H9 (cell line): ENCODE results near the gene PCDHA1. TPM values are rescaled to one million over a fixed set of nuclear protein-coding genes. Genes with fewer than 3 reads are reported as not detected.

ENCODE experiments used
- DNase-seq: peaks from one replicate; pipeline ENCODE4 v3.0.0-alpha.2; 2017
- H2AFZ ChIP-seq: one replicate; pipeline ENCODE4 v1.6.1; 2013; ENCODE audit warnings: mild to moderate bottlenecking, low read length, control low read depth, moderate library complexity
- H2AK5ac ChIP-seq: 2 replicates; pipeline ENCODE4 v1.6.1; 2013; ENCODE audit warnings: low read length, control low read depth, mixed read lengths; ENCODE audit not compliant: insufficient read length
- H2BK120ac ChIP-seq: one replicate; pipeline ENCODE4 v1.6.1; 2013; ENCODE audit warnings: low read depth, mild to moderate bottlenecking, low read length, control low read depth, inconsistent platforms; ENCODE audit not compliant: poor library complexity, severe bottlenecking
- H2BK12ac ChIP-seq: 2 replicates; pipeline ENCODE4 v1.6.1; 2013; ENCODE audit warnings: low read length, control low read depth, mixed read lengths, low read depth; ENCODE audit not compliant: insufficient read length
- H2BK15ac ChIP-seq: 2 replicates; pipeline ENCODE4 v1.6.1; 2013; ENCODE audit warnings: low read depth, low read length, control low read depth
- H2BK20ac ChIP-seq: one replicate; pipeline ENCODE4 v1.6.1; 2013; ENCODE audit warnings: low read depth, mild to moderate bottlenecking, low read length, control low read depth, inconsistent platforms; ENCODE audit not compliant: poor library complexity, severe bottlenecking
- H2BK5ac ChIP-seq: 2 replicates; pipeline ENCODE4 v1.6.1; 2013; ENCODE audit warnings: low read length, control low read depth, mixed read lengths; ENCODE audit not compliant: insufficient read length
- H3K14ac ChIP-seq: 2 replicates; pipeline ENCODE4 v1.6.1; 2013; ENCODE audit warnings: low read length, control low read depth; ENCODE audit not compliant: insufficient read depth
- H3K18ac ChIP-seq: 2 replicates; pipeline ENCODE4 v1.6.1; 2013; ENCODE audit warnings: low read depth, mild to moderate bottlenecking, mixed read lengths, low read length, control low read depth; ENCODE audit not compliant: insufficient read length
- H3K23ac ChIP-seq: 2 replicates; pipeline ENCODE4 v1.6.1; 2013; ENCODE audit warnings: low read length, control low read depth, mixed read lengths, low read depth; ENCODE audit not compliant: insufficient read length
- H3K23me2 ChIP-seq: 2 replicates; pipeline ENCODE4 v1.6.1; 2013; ENCODE audit warnings: low read depth, mild to moderate bottlenecking, mixed read lengths, low read length, control low read depth; ENCODE audit not compliant: insufficient read length, poor library complexity, severe bottlenecking
- H3K27ac ChIP-seq: 2 replicates; pipeline ENCODE4 v1.5.1; 2013; ENCODE audit warnings: low read length, control low read depth, mixed read lengths, low read depth; ENCODE audit not compliant: insufficient read length
- H3K27me3 ChIP-seq: 2 replicates; pipeline ENCODE4 v1.6.1; 2013; ENCODE audit warnings: low read length, control low read depth, inconsistent platforms; ENCODE audit not compliant: insufficient read depth
- H3K4ac ChIP-seq: 2 replicates; pipeline ENCODE4 v1.6.1; 2013; ENCODE audit warnings: low read depth, mild to moderate bottlenecking, control low read depth, inconsistent platforms, low read length, moderate library complexity
- H3K4me1 ChIP-seq: 2 replicates; pipeline ENCODE4 v1.6.1; 2013; ENCODE audit warnings: low read length, control low read depth, inconsistent platforms; ENCODE audit not compliant: insufficient read depth
- H3K4me2 ChIP-seq: 2 replicates; pipeline ENCODE4 v1.6.1; 2013; ENCODE audit warnings: low read length, control low read depth, mixed read lengths; ENCODE audit not compliant: insufficient read length, insufficient read depth
- H3K56ac ChIP-seq: 2 replicates; pipeline ENCODE4 v1.6.1; 2013; ENCODE audit warnings: low read depth, mild to moderate bottlenecking, mixed read lengths, low read length, control low read depth; ENCODE audit not compliant: insufficient read length
- H3K79me1 ChIP-seq: 2 replicates; pipeline ENCODE4 v1.6.1; 2013; ENCODE audit warnings: low read depth, mild to moderate bottlenecking, moderate library complexity, low read length, control low read depth, inconsistent platforms; ENCODE audit not compliant: insufficient read depth, poor library complexity, severe bottlenecking
- H3K79me2 ChIP-seq: 2 replicates; pipeline ENCODE4 v1.6.1; 2013; ENCODE audit warnings: low read length, control low read depth, inconsistent platforms; ENCODE audit not compliant: insufficient read depth
- H3K9ac ChIP-seq: 2 replicates; pipeline ENCODE4 v1.6.1; 2013; ENCODE audit warnings: low read length, control low read depth, mixed read lengths; ENCODE audit not compliant: insufficient read length; ENCODE audit errors: extremely low read depth
- H3K9me3 ChIP-seq: one replicate; pipeline ENCODE4 v1.6.1; 2013; ENCODE audit warnings: low read depth, low read length, inconsistent platforms; ENCODE audit not compliant: control insufficient read depth
- H3T11ph ChIP-seq: one replicate; pipeline ENCODE4 v1.6.1; 2013; ENCODE audit warnings: mild to moderate bottlenecking, low read length, control low read depth, inconsistent platforms
- H4K20me1 ChIP-seq: one replicate; pipeline ENCODE4 v1.6.1; 2013; ENCODE audit not compliant: control insufficient read depth, insufficient read length, insufficient read depth
- H4K5ac ChIP-seq: 2 replicates; pipeline ENCODE4 v1.6.1; 2013; ENCODE audit warnings: low read depth, mild to moderate bottlenecking, mixed read lengths, low read length, control low read depth; ENCODE audit not compliant: insufficient read length
- H4K8ac ChIP-seq: replicated peaks from 2 replicates; pipeline ENCODE4 v1.6.1; 2013; ENCODE audit warnings: low read length, control low read depth, mixed read lengths, low read depth; ENCODE audit not compliant: insufficient read length
- H4K91ac ChIP-seq: 2 replicates; pipeline ENCODE4 v1.6.1; 2013; ENCODE audit warnings: low read depth, mild to moderate bottlenecking, moderate library complexity, mixed read lengths, low read length, control low read depth; ENCODE audit not compliant: insufficient read length
- H3K27ac Mint-ChIP-seq, 3 experiments: 2 replicates in 2 of 3; 3 replicates in 1 of 3; pipeline ENCODE4 v1.8.0; 2020 to 2021; ENCODE audit warnings: mixed read lengths in 3 of 3, mild to moderate bottlenecking in 1 of 3, moderate library complexity in 1 of 3
- H3K27me3 Mint-ChIP-seq: 2 replicates; pipeline ENCODE4 v1.8.0; 2021; ENCODE audit warnings: low read depth, mild to moderate bottlenecking, moderate library complexity, mixed read lengths
- H3K36me3 Mint-ChIP-seq, 3 experiments: 2 replicates in 2 of 3; 3 replicates in 1 of 3; pipeline ENCODE4 v1.8.0; 2020 to 2021; ENCODE audit warnings: low read depth in 3 of 3, mixed read lengths in 3 of 3; ENCODE audit not compliant: insufficient read depth in 1 of 3
- H3K4me1 Mint-ChIP-seq, 2 experiments: 2 replicates each; pipeline ENCODE4 v1.8.0; 2020; ENCODE audit warnings: mixed read lengths in 2 of 2
- H3K4me3 Mint-ChIP-seq, 2 experiments: 2 replicates in 1 of 2; 3 replicates in 1 of 2; pipeline ENCODE4 v1.8.0; 2020 to 2021; ENCODE audit warnings: mild to moderate bottlenecking in 2 of 2, mixed read lengths in 2 of 2, moderate library complexity in 1 of 2
- H3K9me3 Mint-ChIP-seq, 2 experiments: 2 replicates in 1 of 2; 3 replicates in 1 of 2; pipeline ENCODE4 v1.8.0; 2020; ENCODE audit warnings: mild to moderate bottlenecking in 2 of 2, mixed read lengths in 2 of 2, moderate library complexity in 1 of 2
- WGBS: extraction: QIAGEN DNeasy Blood & Tissue Kit; methylation state at CpG from one replicate; pipeline ENCODE4 v1.1.7; 2013; ENCODE audit warnings: missing lambda C conversion rate, low lambda C conversion rate, mixed read lengths; ENCODE audit not compliant: insufficient read length; ENCODE audit errors: extremely low coverage; 5-methylcytosine and 5-hydroxymethylcytosine counted together
- total RNA-seq: library from RNA; stranded (reverse); gene quantifications from 2 replicates; pipeline ENCODE4 v1.2.1, GENCODE V29; 2021
- TF ChIP-seq, protein P1 (sequence below): fragments of 200-600 bp; sonication (generic); conservative IDR thresholded peaks from 3 replicates; pipeline ENCODE4 v1.8.0; 2021; ENCODE audit warnings: antibody characterized with exemption, mild to moderate bottlenecking

The PCDHA1 gene
- total RNA-seq, 1 experiment from 2014 or later: 0.61 TPM

DNA sequence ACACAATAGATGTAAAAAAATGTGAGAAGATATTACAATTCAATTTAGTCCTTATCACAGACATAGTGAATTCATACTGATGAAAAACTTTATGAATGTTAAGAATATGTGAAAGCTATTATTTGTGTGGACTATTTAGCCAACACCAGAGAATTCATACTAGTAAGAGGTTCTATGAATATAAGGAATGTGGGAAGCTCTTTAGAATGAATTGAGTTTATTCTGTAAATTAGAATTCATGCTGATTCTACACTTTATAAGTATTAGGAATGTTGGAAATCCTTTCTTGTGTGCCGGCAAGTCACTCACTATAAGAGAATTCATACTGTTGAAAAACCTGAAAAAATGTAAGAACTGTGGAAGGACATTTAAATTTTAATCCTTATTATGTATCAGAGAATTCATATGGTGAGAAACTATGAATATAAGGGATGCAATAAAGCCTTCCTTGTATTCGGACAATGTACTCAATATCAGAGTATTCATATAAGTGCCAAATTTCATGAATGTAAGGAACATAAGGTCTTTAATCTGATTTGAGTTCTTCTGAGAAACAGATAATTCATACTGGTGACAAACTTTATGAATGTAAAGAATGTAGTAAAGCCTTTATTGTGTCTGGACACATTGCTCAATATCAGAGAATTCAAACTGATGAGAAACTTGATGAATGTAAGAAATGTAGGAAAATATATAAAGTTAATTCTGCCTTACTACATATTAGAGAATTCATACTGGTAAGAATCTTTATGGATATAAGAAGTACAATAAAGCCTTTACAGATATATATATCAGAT is 21.6 kb upstream of the PCDHA1 start:
- no peaks in the 10 kb centered on the region for H3K79me1 ChIP-seq
- H3T11ph ChIP-seq: no peak overlapping the region
- no peak for DNase-seq
- H3K27me3 ChIP-seq: no peaks in the 10 kb centered on the region
- H3K4me2 ChIP-seq: no peak overlapping the region
- no peak overlapping the region for H3K23ac ChIP-seq
- H2BK120ac ChIP-seq: no peak overlapping the region
- no peak overlapping the region for H3K4ac ChIP-seq
- H2BK15ac ChIP-seq: no peak overlapping the region
- no CpG with 5 or more reads among the region's 2 CpGs for WGBS
- no peak overlapping the region for H2BK5ac ChIP-seq
- H4K20me1 ChIP-seq: no peaks in the 10 kb centered on the region
- H3K27ac ChIP-seq: no peak overlapping the region
- no peak overlapping the region for H3K27ac Mint-ChIP-seq
- no peak overlapping the region for H2BK12ac ChIP-seq
- no peak overlapping the region for H3K56ac ChIP-seq
- TF ChIP-seq, protein P1, sequence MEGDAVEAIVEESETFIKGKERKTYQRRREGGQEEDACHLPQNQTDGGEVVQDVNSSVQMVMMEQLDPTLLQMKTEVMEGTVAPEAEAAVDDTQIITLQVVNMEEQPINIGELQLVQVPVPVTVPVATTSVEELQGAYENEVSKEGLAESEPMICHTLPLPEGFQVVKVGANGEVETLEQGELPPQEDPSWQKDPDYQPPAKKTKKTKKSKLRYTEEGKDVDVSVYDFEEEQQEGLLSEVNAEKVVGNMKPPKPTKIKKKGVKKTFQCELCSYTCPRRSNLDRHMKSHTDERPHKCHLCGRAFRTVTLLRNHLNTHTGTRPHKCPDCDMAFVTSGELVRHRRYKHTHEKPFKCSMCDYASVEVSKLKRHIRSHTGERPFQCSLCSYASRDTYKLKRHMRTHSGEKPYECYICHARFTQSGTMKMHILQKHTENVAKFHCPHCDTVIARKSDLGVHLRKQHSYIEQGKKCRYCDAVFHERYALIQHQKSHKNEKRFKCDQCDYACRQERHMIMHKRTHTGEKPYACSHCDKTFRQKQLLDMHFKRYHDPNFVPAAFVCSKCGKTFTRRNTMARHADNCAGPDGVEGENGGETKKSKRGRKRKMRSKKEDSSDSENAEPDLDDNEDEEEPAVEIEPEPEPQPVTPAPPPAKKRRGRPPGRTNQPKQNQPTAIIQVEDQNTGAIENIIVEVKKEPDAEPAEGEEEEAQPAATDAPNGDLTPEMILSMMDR: no peak
- no peaks in the 10 kb centered on the region for H3K23me2 ChIP-seq
- H3K9me3 Mint-ChIP-seq: peaks cover 74 to 85% of the 10 kb centered on the region in 2 experiments
- no peaks in the 10 kb centered on the region for H3K79me2 ChIP-seq
- H3K36me3 Mint-ChIP-seq: peaks cover 10 to 42% (median 14%) of the 10 kb centered on the region in 3 experiments
- H3K9ac ChIP-seq: no peak overlapping the region
- peaks cover 51% of the 10 kb centered on the region for H3K9me3 ChIP-seq
- H3K4me3 Mint-ChIP-seq: no peak overlapping the region
- no peak overlapping the region for H4K8ac ChIP-seq
- no peaks in the 10 kb centered on the region for H3K4me1 Mint-ChIP-seq
- H3K14ac ChIP-seq: no peak overlapping the region
- no peak overlapping the region for H4K5ac ChIP-seq
- H2AK5ac ChIP-seq: no peak overlapping the region
- no peaks in the 10 kb centered on the region for H3K4me1 ChIP-seq
- H2AFZ ChIP-seq: no peak overlapping the region
- H4K91ac ChIP-seq: no peak overlapping the region
- peaks cover 7% of the 10 kb centered on the region for H3K27me3 Mint-ChIP-seq
- H2BK20ac ChIP-seq: no peak overlapping the region
- H3K18ac ChIP-seq: no peak overlapping the region
